Measurements from ENCODE around the gene PCNT.
"Not testable (repeated sequence)": the region's sequence is repeated elsewhere in the genome, so short reads cannot be mapped to it uniquely, and the experiment has no call there.

The PCNT gene

GRCh38 chr21:46307625-46308024 is 16.3 kb upstream of the PCNT start:
- Histone ChIP-seq H4K20me1 (ENCODE audit: low read depth, low read length) (no peaks in the 10 kb centered on the region), H2AFZ (ENCODE audit: low read depth, low read length, severe bottlenecking) (no peak overlapping the region), H3K4me3 (ENCODE audit: insufficient read depth, low read length, poor library complexity, severe bottlenecking) (no peak overlapping the region), H3K27ac (ENCODE audit: low read depth, low read length) (no peak overlapping the region), H3K9ac (ENCODE audit: low read length) (no peak overlapping the region), H3K27me3 (ENCODE audit: low read length) (no peaks in the 10 kb centered on the region), H3K79me2 (ENCODE audit: insufficient read depth, low read length) (no peaks in the 10 kb centered on the region), H3K9me3 (ENCODE audit: insufficient read depth, low read length) (no peaks in the 10 kb centered on the region), H3F3A (ENCODE audit: insufficient read depth) (no peaks in the 10 kb centered on the region), H3K4me2 (ENCODE audit: low read depth, low read length, poor library complexity, severe bottlenecking) (no peak overlapping the region), H3K9me2 (replicated peaks; ENCODE audit: insufficient read depth, low read length) (no peaks in the 10 kb centered on the region), H3K36me3 (ENCODE audit: low read length) (peaks cover 8% of the 10 kb centered on the region)
- no peak for TF ChIP-seq CTCF (IDR thresholded peaks at IDR 0.05; ENCODE audit: insufficient read depth, low read length, poor library complexity, severe bottlenecking)
- no peak for TF ChIP-seq EZH2phosphoT487 (conservative IDR thresholded peaks at IDR 0.05; ENCODE audit: low read length)

GRCh38 chr21:46308431-46308830 is 15.5 kb upstream of the PCNT start:
- Histone ChIP-seq H3F3A (ENCODE audit: insufficient read depth) (no peaks in the 10 kb centered on the region), H3K9me2 (replicated peaks; ENCODE audit: insufficient read depth, low read length) (no peaks in the 10 kb centered on the region), H3K36me3 (ENCODE audit: low read length) (peaks cover 8% of the 10 kb centered on the region), H3K27ac (ENCODE audit: low read depth, low read length) (no peak overlapping the region), H3K79me2 (ENCODE audit: insufficient read depth, low read length) (no peaks in the 10 kb centered on the region), H2AFZ (ENCODE audit: low read depth, low read length, severe bottlenecking) (no peak overlapping the region), H3K27me3 (ENCODE audit: low read length) (no peaks in the 10 kb centered on the region), H3K9ac (ENCODE audit: low read length) (no peak overlapping the region), H3K4me2 (ENCODE audit: low read depth, low read length, poor library complexity, severe bottlenecking) (no peak overlapping the region), H3K9me3 (ENCODE audit: insufficient read depth, low read length) (no peaks in the 10 kb centered on the region), H3K4me3 (ENCODE audit: insufficient read depth, low read length, poor library complexity, severe bottlenecking) (no peak overlapping the region), H4K20me1 (ENCODE audit: low read depth, low read length) (no peaks in the 10 kb centered on the region)
- TF ChIP-seq CTCF (IDR thresholded peaks at IDR 0.05; ENCODE audit: insufficient read depth, low read length, poor library complexity, severe bottlenecking) (no peak), EZH2phosphoT487 (conservative IDR thresholded peaks at IDR 0.05; ENCODE audit: low read length) (no peak)

- H3K4me2 ChIP-seq (ENCODE audit: low read depth, low read length, poor library complexity, severe bottlenecking); H3K4me3 ChIP-seq (ENCODE audit: insufficient read depth, low read length, poor library complexity, severe bottlenecking); H2AFZ ChIP-seq (ENCODE audit: low read depth, low read length, severe bottlenecking); H3F3A ChIP-seq (ENCODE audit: insufficient read depth); H3K9me2 ChIP-seq (replicated peaks; ENCODE audit: insufficient read depth, low read length); H3K9me3 ChIP-seq (ENCODE audit: insufficient read depth, low read length); H3K9ac ChIP-seq (ENCODE audit: low read length); H4K20me1 ChIP-seq (ENCODE audit: low read depth, low read length); H3K27ac ChIP-seq (ENCODE audit: low read depth, low read length); H3K36me3 ChIP-seq (ENCODE audit: low read length); H3K79me2 ChIP-seq (ENCODE audit: insufficient read depth, low read length); H3K27me3 ChIP-seq (ENCODE audit: low read length): not testable (repeated sequence)
Observed at GRCh38 chr21:46310260-46310659, 13.7 kb upstream of the PCNT start.

- Histone ChIP-seq H3F3A (ENCODE audit: insufficient read depth) (no peaks in the 10 kb centered on the region), H3K27ac (ENCODE audit: low read depth, low read length) (no peak overlapping the region), H2AFZ (ENCODE audit: low read depth, low read length, severe bottlenecking) (no peak overlapping the region), H3K9me2 (replicated peaks; ENCODE audit: insufficient read depth, low read length) (no peaks in the 10 kb centered on the region), H3K27me3 (ENCODE audit: low read length) (no peaks in the 10 kb centered on the region), H3K9me3 (ENCODE audit: insufficient read depth, low read length) (no peaks in the 10 kb centered on the region), H3K4me3 (ENCODE audit: insufficient read depth, low read length, poor library complexity, severe bottlenecking) (no peak overlapping the region), H3K79me2 (ENCODE audit: insufficient read depth, low read length) (no peaks in the 10 kb centered on the region), H3K36me3 (ENCODE audit: low read length) (no peaks in the 10 kb centered on the region), H3K4me2 (ENCODE audit: low read depth, low read length, poor library complexity, severe bottlenecking) (no peak overlapping the region), H3K9ac (ENCODE audit: low read length) (no peak overlapping the region), H4K20me1 (ENCODE audit: low read depth, low read length) (no peaks in the 10 kb centered on the region)
- TF ChIP-seq CTCF (IDR thresholded peaks at IDR 0.05; ENCODE audit: insufficient read depth, low read length, poor library complexity, severe bottlenecking): no peak
- no peak for TF ChIP-seq EZH2phosphoT487 (conservative IDR thresholded peaks at IDR 0.05; ENCODE audit: low read length)
Observed at GRCh38 chr21:46311568-46311967, 12.4 kb upstream of the PCNT start.

All from SU-DHL-6 (cell line).